NCI-H345 (cell line): ENCODE data around the gene MAGEA4.

Experiments used
- DNase-seq: peaks from one replicate; lab custom pipeline; 2025; lab: John Stamatoyannopoulos, UW

Gene MAGEA4

DNA sequence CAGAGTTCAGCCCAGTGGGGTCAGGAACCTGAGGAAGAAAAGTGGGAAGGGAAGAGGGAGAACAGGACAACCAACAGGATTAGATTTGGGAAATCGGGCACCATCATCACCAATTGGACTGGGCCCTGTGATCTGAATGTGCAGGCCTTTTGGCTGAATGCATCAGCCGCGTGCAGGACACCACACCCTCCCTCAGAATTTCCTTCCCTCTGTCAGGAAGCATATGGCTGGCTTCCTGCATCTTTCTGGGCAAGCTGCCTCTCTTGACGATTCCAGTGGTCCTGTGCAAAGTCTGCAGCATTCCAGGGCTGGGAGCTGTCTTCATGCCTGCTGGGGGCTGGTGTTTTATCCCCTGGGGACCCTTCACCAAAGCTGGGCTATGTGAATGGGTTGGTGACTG, 16.4 kb downstream of the MAGEA4 start:
- no peak for DNase-seq

GRCh38 chrX:151935358-151935757, 22.7 kb downstream of the MAGEA4 start:
- DNase-seq, result no peak

DNA sequence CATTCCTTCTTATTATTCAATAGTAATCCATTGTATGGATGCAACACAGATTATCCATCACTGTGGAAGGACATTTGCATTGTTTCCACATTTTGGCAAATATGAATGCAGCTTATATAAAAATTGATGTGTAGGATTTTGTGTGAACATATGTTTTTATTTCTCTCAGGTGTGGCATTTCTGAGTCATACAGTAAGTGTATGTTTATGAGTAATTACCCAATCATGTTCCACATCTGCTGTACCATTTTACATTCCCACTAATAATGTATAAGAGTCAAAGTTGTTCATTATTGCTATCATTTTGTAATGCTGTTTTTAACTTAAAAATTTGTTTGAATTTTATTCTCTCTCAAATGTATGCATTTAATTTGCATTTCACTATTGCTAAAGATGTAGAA, 25.5 kb downstream of the MAGEA4 start:
- DNase-seq, result no peak

DNA sequence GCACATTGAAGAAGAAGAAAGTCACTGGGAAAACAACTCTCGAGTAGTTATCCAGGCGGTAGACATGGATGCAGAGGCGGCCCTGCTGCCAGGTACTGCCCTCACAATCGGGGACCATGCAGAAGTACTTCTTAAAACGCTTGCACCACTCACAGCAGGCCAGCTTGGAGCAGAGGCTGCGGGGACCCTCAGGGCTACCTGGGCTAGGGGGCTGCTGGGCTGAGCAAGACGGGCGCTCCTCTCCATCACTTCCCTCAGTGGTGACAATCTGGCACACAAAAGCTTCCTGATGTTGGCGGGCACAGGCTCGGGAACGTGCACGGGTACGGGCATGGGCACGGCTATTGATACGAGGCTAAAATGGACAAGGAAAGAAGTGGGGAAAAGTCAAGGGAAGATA, 42.0 kb downstream of the MAGEA4 start:
- DNase-seq, result no peak

- no peak for DNase-seq
Measured at GRCh38 chrX:151958101-151958500, 45.4 kb downstream of the MAGEA4 start.

- DNase-seq, result no peak
Measured at GRCh38 chrX:151962034-151962433, 49.3 kb downstream of the MAGEA4 start.

DNA sequence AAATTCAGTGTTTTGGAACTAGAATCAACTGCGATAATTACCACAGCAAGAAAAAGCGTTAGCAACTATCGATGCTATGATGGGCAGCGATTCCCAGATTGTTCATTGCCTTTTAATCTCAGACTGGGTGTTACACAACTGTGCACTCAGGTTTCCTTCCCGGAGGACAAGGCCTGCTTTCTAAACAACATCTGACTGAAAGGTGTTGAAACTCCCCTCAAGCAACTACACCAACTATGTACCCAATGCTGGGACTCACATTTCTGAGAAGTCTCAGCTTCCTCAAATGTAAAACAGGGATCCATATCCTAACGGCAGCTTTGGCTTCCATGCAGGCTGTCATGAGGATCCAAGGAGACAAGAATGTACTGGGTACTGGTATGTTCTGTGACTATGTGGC, 53.5 kb downstream of the MAGEA4 start:
- no peak for DNase-seq

GRCh38 chrX:151970027-151970426, 57.3 kb downstream of the MAGEA4 start:
- no peak for DNase-seq

DNA sequence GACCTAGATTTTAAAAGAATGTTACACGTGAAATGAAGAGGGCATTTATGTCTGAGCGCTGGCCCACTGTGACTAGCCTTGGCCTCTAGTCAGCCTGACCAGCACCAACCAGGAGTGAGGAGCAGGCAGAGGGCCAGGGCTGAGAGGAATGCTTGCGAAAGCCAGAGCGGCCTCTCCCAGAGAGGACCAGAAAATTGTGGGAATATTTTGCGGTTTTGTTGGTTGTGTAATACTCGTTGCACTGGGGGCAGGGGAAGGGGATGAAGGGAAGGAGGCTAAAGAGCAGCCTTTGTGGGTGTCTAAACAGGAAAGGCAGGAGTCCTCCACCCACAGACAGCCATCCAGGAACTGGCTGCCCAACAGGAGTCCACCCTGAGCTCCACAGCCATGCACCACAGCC, 58.0 kb downstream of the MAGEA4 start:
- DNase-seq, result no peak

- DNase-seq, result no peak
Measured at GRCh38 chrX:151973060-151973661, 60.5 kb downstream of the MAGEA4 start.

DNA sequence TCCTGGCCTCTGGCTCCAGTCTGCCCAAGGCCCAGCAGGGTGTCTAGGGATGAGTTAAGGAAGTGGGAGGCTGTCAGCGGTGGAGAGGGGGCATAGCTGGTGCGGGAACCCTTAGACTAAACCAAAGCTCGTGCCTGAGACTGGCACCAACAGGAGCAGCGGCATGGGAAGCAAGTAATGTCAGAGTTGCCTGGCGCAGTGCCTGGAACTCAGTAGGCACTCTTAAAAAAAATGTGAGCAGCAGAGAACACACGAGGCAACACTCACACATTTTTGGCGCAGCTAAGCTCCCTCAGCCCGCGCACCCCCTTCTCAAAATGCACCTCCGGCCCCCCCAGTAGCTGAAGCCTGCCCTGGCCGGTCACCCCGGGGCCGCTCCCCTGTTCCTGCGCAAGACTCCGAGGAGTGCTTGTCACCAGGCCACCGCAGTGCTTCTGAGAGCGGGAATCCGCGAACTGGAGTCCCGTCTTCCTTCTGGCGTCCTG, 61.2 kb downstream of the MAGEA4 start:
- no peak for DNase-seq
